ENCODE measurements around the gene BCAS3. TPM values are rescaled to one million over a fixed set of nuclear protein-coding genes. Genes with fewer than 3 reads are reported as not detected.

The BCAS3 gene
- polyA plus RNA-seq, 3 donors, result 10.3 to 19.1 (median 14.7) TPM

GRCh38 chr17:61384354-61384691, 706.7 kb downstream of the BCAS3 start:
- peaks cover 0 to 2% (median 0%) of the 10 kb centered on the region in 7 donors for H3K9me3 Mint-ChIP-seq
- H3K9ac ChIP-seq (ENCODE audit: insufficient read depth, low read length, poor library complexity, severe bottlenecking), result no peak overlapping the region
- peaks cover 0 to 3% of the 10 kb centered on the region in 2 donors for H3K36me3 Mint-ChIP-seq
- no peaks in the 10 kb centered on the region for H3K4me1 Mint-ChIP-seq
- H3K27ac ChIP-seq (ENCODE audit: low read depth in 1 of 2, low read length in 2 of 2), result no peak overlapping the region
- no peaks in the 10 kb centered on the region for H3K79me2 ChIP-seq (ENCODE audit: insufficient read depth, low read length)
- H3K27ac Mint-ChIP-seq, result no peak overlapping the region
- WGBS (ENCODE audit: insufficient coverage), result 100% methylated on average over 4 of the region's 8 CpGs
- no peak for DNase-seq
- no peak overlapping the region for H2AFZ ChIP-seq (ENCODE audit: insufficient read depth, low read depth, low read length, poor library complexity, severe bottlenecking)
- H3K36me3 ChIP-seq (replicated peaks in 1 of 2; ENCODE audit: control insufficient read depth in 1 of 2, insufficient read depth in 2 of 2, low read length in 2 of 2), result no peaks in the 10 kb centered on the region
- no peak overlapping the region for H3K4me3 ChIP-seq (replicated peaks in 1 of 3; ENCODE audit: low read depth in 2 of 3, low read length in 3 of 3)
- TF ChIP-seq CTCF (IDR thresholded peaks at IDR 0.05), result no peak
- no peak overlapping the region for H3K4me3 Mint-ChIP-seq
- H3K4me1 ChIP-seq (ENCODE audit: control insufficient read depth in 1 of 2, insufficient read depth in 2 of 2, low read length in 2 of 2), result no peaks in the 10 kb centered on the region
- H4K20me1 ChIP-seq (ENCODE audit: insufficient read depth, low read length), result no peaks in the 10 kb centered on the region
- H3K9me3 ChIP-seq (replicated peaks in 1 of 2; ENCODE audit: control insufficient read depth in 1 of 2, insufficient read depth in 1 of 2, low read length in 2 of 2), result no peaks in the 10 kb centered on the region
- intact Hi-C loops (cut with micrococcal nuclease), result no loop called here
- no peaks in the 10 kb centered on the region for H3K27me3 ChIP-seq (ENCODE audit: control insufficient read depth in 2 of 2, insufficient read depth in 2 of 2, low read length in 2 of 2)
- no peak overlapping the region for H3K4me2 ChIP-seq (replicated peaks; ENCODE audit: extremely low read depth, low read length, poor library complexity, severe bottlenecking)
- H3K27me3 Mint-ChIP-seq (ENCODE audit: low read depth in 3 of 3), result peaks cover 2 to 4% (median 2%) of the 10 kb centered on the region in 3 donors

GRCh38 chr17:61384692-61385576, 707.3 kb downstream of the BCAS3 start:
- no peaks in the 10 kb centered on the region for H4K20me1 ChIP-seq (ENCODE audit: insufficient read depth, low read length)

More at GRCh38 chr17:61384692-61385576, 707.3 kb downstream of the BCAS3 start:
- Histone ChIP-seq H3K4me2 (replicated peaks; ENCODE audit: extremely low read depth, low read length, poor library complexity, severe bottlenecking) (no peak overlapping the region), H3K9ac (ENCODE audit: insufficient read depth, low read length, poor library complexity, severe bottlenecking) (no peak overlapping the region), H2AFZ (ENCODE audit: insufficient read depth, low read depth, low read length, poor library complexity, severe bottlenecking) (no peak overlapping the region), H3K36me3 (replicated peaks in 1 of 2; ENCODE audit: control insufficient read depth in 1 of 2, insufficient read depth in 2 of 2, low read length in 2 of 2) (no peaks in the 10 kb centered on the region), H3K27ac (ENCODE audit: low read depth in 1 of 2, low read length in 2 of 2) (no peak overlapping the region), H3K27me3 (ENCODE audit: control insufficient read depth in 2 of 2, insufficient read depth in 2 of 2, low read length in 2 of 2) (no peaks in the 10 kb centered on the region), H3K9me3 (replicated peaks in 1 of 2; ENCODE audit: control insufficient read depth in 1 of 2, insufficient read depth in 1 of 2, low read length in 2 of 2) (no peaks in the 10 kb centered on the region), H3K79me2 (ENCODE audit: insufficient read depth, low read length) (no peaks in the 10 kb centered on the region), H3K4me1 (ENCODE audit: control insufficient read depth in 1 of 2, insufficient read depth in 2 of 2, low read length in 2 of 2) (no peaks in the 10 kb centered on the region), H3K4me3 (replicated peaks in 1 of 3; ENCODE audit: low read depth in 2 of 3, low read length in 3 of 3) (no peak overlapping the region)
- no peak for TF ChIP-seq CTCF (IDR thresholded peaks at IDR 0.05)
- H3K9me3 Mint-ChIP-seq, result peaks cover 0 to 3% (median 0%) of the 10 kb centered on the region in 7 donors
- H3K4me1 Mint-ChIP-seq, result peaks cover 2% of the 10 kb centered on the region
- H3K27ac Mint-ChIP-seq, result peak overlapping the region in 1 of 7 donors; percentile 4
- intact Hi-C loops (cut with micrococcal nuclease), result no loop called here
- DNase-seq, result no peak
- H3K36me3 Mint-ChIP-seq, result peaks cover 0 to 3% of the 10 kb centered on the region in 2 donors
- peaks cover 3 to 9% (median 6%) of the 10 kb centered on the region in 3 donors for H3K27me3 Mint-ChIP-seq (ENCODE audit: low read depth in 3 of 3)
- WGBS (ENCODE audit: insufficient coverage), result 99% methylated on average over 13 of the region's 13 CpGs
- no peak overlapping the region for H3K4me3 Mint-ChIP-seq

Measured in CD14-positive monocyte (primary cell).